HCT116 (cell line): ENCODE data around the gene SNX20. TPM values are rescaled to one million over a fixed set of nuclear protein-coding genes. Genes with fewer than 3 reads are reported as not detected.

ENCODE experiments used
- ATAC-seq: fragments of 200-7000 bp; cut with Tn5 transposase; 2 replicates; pipeline ENCODE4 v1.9.1; 2020; ENCODE audit warnings: mild to moderate bottlenecking, moderate library complexity
- BruUV-seq: library from RNA; stranded (reverse); fragments of 400-500 nt; replicated peaks from 2 replicates; lab custom pipeline; 2021; lab: Mats Ljungman, UMichigan
- CTCF ChIA-PET: fragments of 300-600 bp; sonication (Branson Sonifier 250); formaldehyde crosslinking; loops from one replicate; lab custom pipeline; 2021; ENCODE audit warnings: antibody characterized with exemption; lab: Charles Lee
- POLR2A ChIA-PET: fragments of 300-600, 350-600 bp; sonication (Branson Sonifier 250); formaldehyde crosslinking; loops from one replicate; lab custom pipeline; 2021; ENCODE audit warnings: antibody characterized with exemption; lab: Charles Lee
- RAD21 ChIA-PET, 2 experiments: fragments of 300-600 bp; sonication (Branson Sonifier 250); formaldehyde crosslinking; loops; one replicate each; lab custom pipeline; 2023; ENCODE audit warnings: low total read pairs in 2 of 2; ENCODE audit not compliant: uncharacterized antibody in 2 of 2, unreplicated experiment in 2 of 2, low non-redundant PET in 1 of 2; lab: Charles Lee
- DNase-seq: peaks from one replicate; pipeline ENCODE4 v3.0.0-alpha.2; 2010; ENCODE audit warnings: low read depth, low spot score
- H2AFZ ChIP-seq: fragments of 200-600 bp; shearing (Covaris generic), sonication (generic); 2 replicates; pipeline ENCODE4 v1.6.1; 2017; ENCODE audit warnings: low read depth, mixed run types, mixed read lengths, antibody characterized with exemption, low read length; ENCODE audit not compliant: poor library complexity, severe bottlenecking
- H3K27ac ChIP-seq: 2 replicates; pipeline ENCODE4 v1.5.1; 2012; ENCODE audit warnings: low read depth, low read length
- H3K27me3 ChIP-seq: fragments of 200-600 bp; sonication (generic); 2 replicates; pipeline ENCODE4 v1.6.1; 2016; ENCODE audit warnings: mixed run types, low read length, mixed read lengths; ENCODE audit not compliant: insufficient read depth
- H3K36me3 ChIP-seq, 2 experiments: fragments of 200-500 bp in 1 of 2; fragments of 200-600 bp in 1 of 2; sonication (Bioruptor generic) in 1 of 2; sonication (generic) in 1 of 2; 2 replicates each; pipeline versions ENCODE4 v1.5.1 to v1.6.1; 2014 to 2016; ENCODE audit warnings: low read length in 2 of 2, inconsistent platforms in 1 of 2, mixed read lengths in 1 of 2, mixed run types in 1 of 2; ENCODE audit not compliant: insufficient read depth in 2 of 2, control insufficient read depth in 1 of 2
- H3K4me1 ChIP-seq, 2 experiments: fragments of 200-600 bp in 1 of 2; sonication (generic) in 1 of 2; 2 replicates each; pipeline versions ENCODE4 v1.5.1 to v1.6.1; 2012 to 2017; ENCODE audit warnings: low read length in 2 of 2, inconsistent platforms in 1 of 2, mild to moderate bottlenecking in 1 of 2, mixed read lengths in 1 of 2, mixed run types in 1 of 2, moderate library complexity in 1 of 2; ENCODE audit not compliant: insufficient read depth in 2 of 2, control insufficient read depth in 1 of 2
- H3K4me2 ChIP-seq: fragments of 200-600 bp; sonication (generic); 2 replicates; pipeline ENCODE4 v1.6.1; 2017; ENCODE audit warnings: mixed run types, low read length, mixed read lengths
- H3K4me3 ChIP-seq, 2 experiments: fragments of 200-600 bp in 1 of 2; sonication (generic) in 1 of 2; replicated peaks in 1 of 2; 2 replicates each; pipeline ENCODE4 v1.5.1; 2011 to 2016; ENCODE audit warnings: low read length in 2 of 2, control low read depth in 1 of 2, low read depth in 1 of 2, mild to moderate bottlenecking in 1 of 2, mixed read lengths in 1 of 2, mixed run types in 1 of 2
- H3K79me2 ChIP-seq: fragments of 200-600 bp; sonication (generic); 2 replicates; pipeline ENCODE4 v1.6.1; 2017; ENCODE audit warnings: mild to moderate bottlenecking, mixed run types, low read length, moderate library complexity, mixed read lengths; ENCODE audit not compliant: insufficient read depth
- H3K9ac ChIP-seq: fragments of 200-600 bp; sonication (generic); 2 replicates; pipeline ENCODE4 v1.6.1; 2016; ENCODE audit warnings: low read length, mixed read lengths
- H3K9me2 ChIP-seq: fragments of 200-600 bp; sonication (generic), shearing (Covaris generic); 2 replicates; pipeline ENCODE4 v1.6.1; 2017; ENCODE audit warnings: mixed run types, mild to moderate bottlenecking, moderate library complexity; ENCODE audit not compliant: insufficient read depth
- H3K9me3 ChIP-seq, 2 experiments: fragments of 200-500 bp in 1 of 2; fragments of 200-600 bp in 1 of 2; sonication (Bioruptor generic) in 1 of 2; sonication (generic) in 1 of 2; 2 replicates each; pipeline ENCODE4 v1.6.1; 2014 to 2017; ENCODE audit warnings: low read length in 2 of 2, mixed read lengths in 2 of 2, inconsistent platforms in 1 of 2, low read depth in 1 of 2, mild to moderate bottlenecking in 1 of 2, mixed run types in 1 of 2, moderate library complexity in 1 of 2; ENCODE audit not compliant: control insufficient read depth in 1 of 2, insufficient read depth in 1 of 2
- H4K20me1 ChIP-seq: fragments of 200-600 bp; sonication (generic), shearing (Covaris generic); 2 replicates; pipeline ENCODE4 v1.6.1; 2017; ENCODE audit warnings: mixed run types, mild to moderate bottlenecking, moderate library complexity; ENCODE audit not compliant: insufficient read depth
- ATF3 ChIP-seq: IDR thresholded peaks from 2 replicates; pipeline ENCODE4 v1.6.1; 2012
- CTCF ChIP-seq, 3 experiments: fragments of 200-600 bp in 1 of 3; sonication (generic) in 1 of 3; IDR thresholded peaks in 2 of 3; conservative IDR thresholded peaks in 1 of 3; 2 replicates each; pipeline ENCODE4 v1.5.1; 2012 to 2017; ENCODE audit warnings: low read depth in 2 of 3, low read length in 2 of 3, antibody characterized with exemption in 1 of 3, borderline replicate concordance in 1 of 3, control low read depth in 1 of 3, mild to moderate bottlenecking in 1 of 3, mixed read lengths in 1 of 3, mixed run types in 1 of 3, moderate library complexity in 1 of 3; ENCODE audit not compliant: insufficient read depth in 1 of 3
- POLR2A ChIP-seq: IDR thresholded peaks from 2 replicates; pipeline ENCODE4 v1.7.0; 2011; ENCODE audit warnings: borderline replicate concordance; ENCODE audit not compliant: insufficient read depth, insufficient read length; ENCODE audit errors: extremely low read depth
- RAD21 ChIP-seq: IDR thresholded peaks from 2 replicates; pipeline ENCODE4 v1.6.1; 2012; ENCODE audit warnings: low read depth, mild to moderate bottlenecking
- SIN3A ChIP-seq: IDR thresholded peaks from 2 replicates; pipeline ENCODE4 v1.6.1; 2012; ENCODE audit warnings: low read depth
- SRF ChIP-seq: IDR thresholded peaks from 2 replicates; pipeline ENCODE4 v1.6.1; 2012; ENCODE audit warnings: low read depth
- TCF7L2 ChIP-seq: IDR thresholded peaks from 2 replicates; pipeline ENCODE4 v1.7.0; 2011; ENCODE audit warnings: borderline replicate concordance, inconsistent platforms; ENCODE audit not compliant: insufficient read depth, insufficient read length; ENCODE audit errors: extremely low read depth
- YY1 ChIP-seq: IDR thresholded peaks from 2 replicates; pipeline ENCODE4 v1.6.1; 2011; ENCODE audit warnings: low read length, low read depth, moderate library complexity, mild to moderate bottlenecking; ENCODE audit not compliant: insufficient replicate concordance; ENCODE audit errors: extremely low read depth
- ZBTB33 ChIP-seq: IDR thresholded peaks from 2 replicates; pipeline ENCODE4 v1.6.1; 2011; ENCODE audit warnings: mild to moderate bottlenecking, low read length, moderate library complexity; ENCODE audit not compliant: insufficient replicate concordance; ENCODE audit errors: extremely low read depth
- ZNF274 ChIP-seq: fragments of 200-500 bp; sonication (Bioruptor generic); IDR thresholded peaks from 2 replicates; pipeline ENCODE4 v1.6.1; 2014; ENCODE audit warnings: mild to moderate bottlenecking, low read depth, low read length, inconsistent platforms
- intact Hi-C: fragments of 100-400 bp; cut with micrococcal nuclease; formaldehyde crosslinking; loops from 2 replicates; pipeline ENCODE4 v1.10.0; 2022
- total RNA-seq: library from RNA; stranded (reverse); gene quantifications from one replicate; pipeline ENCODE4 v1.2.1, GENCODE V29; 2021; ENCODE audit not compliant: unreplicated experiment

SNX20 gene
- total RNA-seq, 1 experiment from 2014 or later, result 0.07 TPM

GRCh38 chr16:50718761-50719400 is 37.8 kb upstream of the SNX20 start (continued):
- TF ChIP-seq CTCF (IDR thresholded peaks at IDR 0.05 in 2 of 3, conservative IDR thresholded peaks at IDR 0.05 in 1 of 3; ENCODE audit: borderline replicate concordance in 1 of 3, insufficient read depth in 1 of 3, low read depth in 2 of 3, low read length in 2 of 3), result no peak

- Histone ChIP-seq H2AFZ (no peak overlapping the region), H3K9ac (no peak overlapping the region), H3K79me2 (no peaks in the 10 kb centered on the region), H4K20me1 (no peaks in the 10 kb centered on the region), H3K9me2 (no peaks in the 10 kb centered on the region), H3K36me3 (0 out of 4 replicates have a peak, but pooled peaks cover 0 to 2% of the 10 kb centered on the region in 2 experiments), H3K4me2 (no peak overlapping the region), H3K4me3 (no peak overlapping the region), H3K9me3 (no peaks in the 10 kb centered on the region), H3K27ac (no peak overlapping the region), H3K27me3 (no peaks in the 10 kb centered on the region), H3K4me1 (peaks cover 2 to 13% of the 10 kb centered on the region in 2 experiments; a peak in 3 of 4 replicates)
- POLR2A ChIA-PET, result no interaction called here
- DNase-seq (no peak), ATAC-seq (no peak)
- intact Hi-C loops, result no loop called here
- RAD21 ChIA-PET, result no interaction called here
- BruUV-seq, result TSS peak; percentile 36
- CTCF ChIA-PET, result no interaction called here
- TF ChIP-seq CTCF (IDR thresholded peaks at IDR 0.05 in 2 of 3, conservative IDR thresholded peaks at IDR 0.05 in 1 of 3; ENCODE audit: borderline replicate concordance in 1 of 3, insufficient read depth in 1 of 3, low read depth in 2 of 3, low read length in 2 of 3) (no peak), SRF (no peak), YY1 (no peak), TCF7L2 (no peak), ZNF274 (no peak), SIN3A (no peak), POLR2A (no peak), RAD21 (no peak), ATF3 (no peak), ZBTB33 (no peak)
Measured at GRCh38 chr16:50718061-50718760, 37.1 kb upstream of the SNX20 start.
